Esophagus squamous epithelium (tissue), 4 donors: ENCODE measurements around the gene PKN2.

Source experiments
- POLR2A ChIP-seq, 4 donors: fragments of 450-650 bp; IDR thresholded peaks; one replicate each; pipeline ENCODE4 v1.6.1; 2017; ENCODE audit warnings: antibody characterized with exemption in 4 of 4, mild to moderate bottlenecking in 4 of 4, moderate library complexity in 3 of 4
- TF ChIP-seq, protein P1 (sequence below), 6 experiments: fragments of 450-650 bp in 4 of 6; fragments of 200-600 bp in 2 of 6; sonication (generic) in 2 of 6; IDR thresholded peaks; one replicate each; pipeline ENCODE4 v1.5.1; 2016 to 2019; ENCODE audit warnings: antibody characterized with exemption in 6 of 6, mild to moderate bottlenecking in 4 of 6, moderate library complexity in 4 of 6

DNA sequence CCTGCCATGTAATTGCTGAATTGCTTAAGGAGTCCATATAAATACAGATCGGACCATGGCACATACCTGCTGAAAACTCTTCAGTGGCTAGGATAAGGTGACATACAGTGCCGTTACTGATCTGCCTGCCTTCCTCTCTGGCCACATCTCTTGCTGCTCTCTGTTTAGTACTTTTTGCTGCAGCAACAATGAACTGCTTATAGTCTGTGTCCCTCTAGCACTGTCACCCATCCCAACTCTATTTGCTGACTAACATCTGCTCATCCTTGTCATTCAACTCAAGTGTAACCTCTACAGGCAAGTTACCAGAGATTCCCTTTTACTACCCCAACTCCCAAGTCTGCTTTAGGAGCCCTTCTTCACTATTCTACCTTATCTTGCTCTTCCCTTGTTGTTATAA is 141.6 kb downstream of the PKN2 start:
- TF ChIP-seq POLR2A (IDR thresholded peaks at IDR 0.05): no peak
- TF ChIP-seq, protein P1, sequence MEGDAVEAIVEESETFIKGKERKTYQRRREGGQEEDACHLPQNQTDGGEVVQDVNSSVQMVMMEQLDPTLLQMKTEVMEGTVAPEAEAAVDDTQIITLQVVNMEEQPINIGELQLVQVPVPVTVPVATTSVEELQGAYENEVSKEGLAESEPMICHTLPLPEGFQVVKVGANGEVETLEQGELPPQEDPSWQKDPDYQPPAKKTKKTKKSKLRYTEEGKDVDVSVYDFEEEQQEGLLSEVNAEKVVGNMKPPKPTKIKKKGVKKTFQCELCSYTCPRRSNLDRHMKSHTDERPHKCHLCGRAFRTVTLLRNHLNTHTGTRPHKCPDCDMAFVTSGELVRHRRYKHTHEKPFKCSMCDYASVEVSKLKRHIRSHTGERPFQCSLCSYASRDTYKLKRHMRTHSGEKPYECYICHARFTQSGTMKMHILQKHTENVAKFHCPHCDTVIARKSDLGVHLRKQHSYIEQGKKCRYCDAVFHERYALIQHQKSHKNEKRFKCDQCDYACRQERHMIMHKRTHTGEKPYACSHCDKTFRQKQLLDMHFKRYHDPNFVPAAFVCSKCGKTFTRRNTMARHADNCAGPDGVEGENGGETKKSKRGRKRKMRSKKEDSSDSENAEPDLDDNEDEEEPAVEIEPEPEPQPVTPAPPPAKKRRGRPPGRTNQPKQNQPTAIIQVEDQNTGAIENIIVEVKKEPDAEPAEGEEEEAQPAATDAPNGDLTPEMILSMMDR (IDR thresholded peaks at IDR 0.05): no peak
